ENCODE results near the gene PCF11.
A peak's percentile ranks its signal among the peaks of the same experiment; 100 is the strongest.

PCF11 gene, protein sequence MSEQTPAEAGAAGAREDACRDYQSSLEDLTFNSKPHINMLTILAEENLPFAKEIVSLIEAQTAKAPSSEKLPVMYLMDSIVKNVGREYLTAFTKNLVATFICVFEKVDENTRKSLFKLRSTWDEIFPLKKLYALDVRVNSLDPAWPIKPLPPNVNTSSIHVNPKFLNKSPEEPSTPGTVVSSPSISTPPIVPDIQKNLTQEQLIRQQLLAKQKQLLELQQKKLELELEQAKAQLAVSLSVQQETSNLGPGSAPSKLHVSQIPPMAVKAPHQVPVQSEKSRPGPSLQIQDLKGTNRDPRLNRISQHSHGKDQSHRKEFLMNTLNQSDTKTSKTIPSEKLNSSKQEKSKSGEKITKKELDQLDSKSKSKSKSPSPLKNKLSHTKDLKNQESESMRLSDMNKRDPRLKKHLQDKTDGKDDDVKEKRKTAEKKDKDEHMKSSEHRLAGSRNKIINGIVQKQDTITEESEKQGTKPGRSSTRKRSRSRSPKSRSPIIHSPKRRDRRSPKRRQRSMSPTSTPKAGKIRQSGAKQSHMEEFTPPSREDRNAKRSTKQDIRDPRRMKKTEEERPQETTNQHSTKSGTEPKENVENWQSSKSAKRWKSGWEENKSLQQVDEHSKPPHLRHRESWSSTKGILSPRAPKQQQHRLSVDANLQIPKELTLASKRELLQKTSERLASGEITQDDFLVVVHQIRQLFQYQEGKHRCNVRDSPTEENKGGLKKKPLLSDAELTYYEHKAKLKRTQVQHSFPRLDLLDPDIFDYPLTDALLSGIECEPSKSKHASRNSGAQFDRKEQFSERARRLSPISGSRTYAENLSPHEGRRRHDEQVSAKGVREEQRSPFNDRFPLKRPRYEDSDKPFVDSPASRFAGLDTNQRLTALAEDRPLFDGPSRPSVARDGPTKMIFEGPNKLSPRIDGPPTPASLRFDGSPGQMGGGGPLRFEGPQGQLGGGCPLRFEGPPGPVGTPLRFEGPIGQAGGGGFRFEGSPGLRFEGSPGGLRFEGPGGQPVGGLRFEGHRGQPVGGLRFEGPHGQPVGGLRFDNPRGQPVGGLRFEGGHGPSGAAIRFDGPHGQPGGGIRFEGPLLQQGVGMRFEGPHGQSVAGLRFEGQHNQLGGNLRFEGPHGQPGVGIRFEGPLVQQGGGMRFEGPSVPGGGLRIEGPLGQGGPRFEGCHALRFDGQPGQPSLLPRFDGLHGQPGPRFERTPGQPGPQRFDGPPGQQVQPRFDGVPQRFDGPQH (N-terminal part only)

DNA sequence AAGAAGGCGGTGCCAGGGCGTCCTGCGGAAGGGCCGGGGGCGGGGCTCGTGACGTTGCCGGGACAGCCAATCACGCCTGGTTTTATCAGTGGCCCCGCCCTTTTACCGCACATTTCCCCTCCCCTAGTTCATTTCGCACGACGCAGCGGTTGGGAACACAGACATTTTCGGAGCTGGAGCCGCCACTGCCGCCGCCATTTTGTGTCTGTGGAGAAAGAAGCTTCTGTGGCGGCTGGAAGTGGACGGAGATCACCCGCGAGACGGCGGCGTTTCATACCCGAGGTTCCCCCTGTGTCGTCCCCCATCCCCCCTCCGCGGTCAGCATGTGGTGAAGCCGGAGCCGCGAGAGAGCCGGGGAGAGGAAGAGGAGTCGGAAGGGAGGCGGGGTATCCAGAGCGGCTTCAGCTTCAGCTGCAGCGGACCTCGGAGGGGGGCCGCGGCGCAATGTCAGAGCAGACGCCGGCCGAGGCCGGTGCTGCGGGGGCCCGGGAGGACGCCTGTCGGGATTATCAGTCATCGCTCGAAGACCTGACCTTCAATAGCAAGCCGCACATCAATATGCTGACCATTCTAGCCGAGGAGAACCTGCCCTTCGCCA lies at the start of gene PCF11:
Gene PCF11, plus strand, starts transcription at position 136 of the 598 bp plus-strand sequence. Its CDS starts 309 bp downstream, at position 445.
- Histone ChIP-seq H3K27ac (ENCODE audit: low read depth, low read length) (peak within 1 kb of the TSS; percentile 99), H3K36me3 (ENCODE audit: control insufficient read depth, insufficient read depth, low read length) (no peaks in the 10 kb centered on the region), H3K4me3 (ENCODE audit: low read length) (peak within 1 kb of the TSS; percentile 92), H3K4me1 (ENCODE audit: control insufficient read depth, insufficient read depth, low read length) (peaks cover 11% of the 10 kb centered on the region), H3K27me3 (ENCODE audit: control insufficient read depth, insufficient read depth, low read length) (no peaks in the 10 kb centered on the region), H3K9ac (ENCODE audit: low read length) (peak within 1 kb of the TSS; percentile 98)

DNA sequence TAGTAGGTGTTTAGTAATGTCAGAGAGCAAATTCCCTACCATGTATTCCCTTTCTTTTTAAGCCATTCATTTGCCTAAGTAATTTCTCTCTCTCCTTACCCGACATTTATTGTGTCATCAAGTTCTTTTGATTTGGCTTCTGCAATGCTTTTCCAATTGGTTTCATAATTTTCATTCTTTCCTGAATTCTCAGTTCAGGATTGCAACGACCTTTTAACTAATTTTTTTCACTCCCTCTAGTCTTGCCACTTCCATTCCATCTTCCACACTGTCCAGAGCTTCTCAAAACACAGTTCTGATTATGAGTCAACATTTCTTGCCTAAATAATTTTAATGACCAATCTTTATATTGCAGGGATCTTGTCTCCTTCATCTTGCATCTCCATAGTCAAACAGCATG lies 44.0 kb upstream of the PCF11 start:
- Histone ChIP-seq H3K36me3 (ENCODE audit: control insufficient read depth, insufficient read depth, low read length) (no peaks in the 10 kb centered on the region), H3K9ac (ENCODE audit: low read length) (no peak overlapping the region), H3K27ac (ENCODE audit: low read depth, low read length) (no peak overlapping the region), H3K27me3 (ENCODE audit: control insufficient read depth, insufficient read depth, low read length) (no peaks in the 10 kb centered on the region), H3K4me1 (ENCODE audit: control insufficient read depth, insufficient read depth, low read length) (no peaks in the 10 kb centered on the region), H3K4me3 (ENCODE audit: low read length) (no peak overlapping the region)

GRCh38 chr11:83115026-83115425 lies 41.9 kb upstream of the PCF11 start:
- Histone ChIP-seq H3K9ac (ENCODE audit: low read length) (no peak overlapping the region), H3K36me3 (ENCODE audit: control insufficient read depth, insufficient read depth, low read length) (no peaks in the 10 kb centered on the region), H3K27ac (ENCODE audit: low read depth, low read length) (no peak overlapping the region), H3K4me1 (ENCODE audit: control insufficient read depth, insufficient read depth, low read length) (no peaks in the 10 kb centered on the region), H3K27me3 (ENCODE audit: control insufficient read depth, insufficient read depth, low read length) (no peaks in the 10 kb centered on the region), H3K4me3 (ENCODE audit: low read length) (no peak overlapping the region)

GRCh38 chr11:83115551-83115950 lies 41.4 kb upstream of the PCF11 start:
- no peak overlapping the region for H3K27ac ChIP-seq (ENCODE audit: low read depth, low read length)
- H3K4me1 ChIP-seq (ENCODE audit: control insufficient read depth, insufficient read depth, low read length), result no peaks in the 10 kb centered on the region
- H3K36me3 ChIP-seq (ENCODE audit: control insufficient read depth, insufficient read depth, low read length), result no peaks in the 10 kb centered on the region
- no peak overlapping the region for H3K4me3 ChIP-seq (ENCODE audit: low read length)
- no peak overlapping the region for H3K9ac ChIP-seq (ENCODE audit: low read length)
- no peaks in the 10 kb centered on the region for H3K27me3 ChIP-seq (ENCODE audit: control insufficient read depth, insufficient read depth, low read length)

DNA sequence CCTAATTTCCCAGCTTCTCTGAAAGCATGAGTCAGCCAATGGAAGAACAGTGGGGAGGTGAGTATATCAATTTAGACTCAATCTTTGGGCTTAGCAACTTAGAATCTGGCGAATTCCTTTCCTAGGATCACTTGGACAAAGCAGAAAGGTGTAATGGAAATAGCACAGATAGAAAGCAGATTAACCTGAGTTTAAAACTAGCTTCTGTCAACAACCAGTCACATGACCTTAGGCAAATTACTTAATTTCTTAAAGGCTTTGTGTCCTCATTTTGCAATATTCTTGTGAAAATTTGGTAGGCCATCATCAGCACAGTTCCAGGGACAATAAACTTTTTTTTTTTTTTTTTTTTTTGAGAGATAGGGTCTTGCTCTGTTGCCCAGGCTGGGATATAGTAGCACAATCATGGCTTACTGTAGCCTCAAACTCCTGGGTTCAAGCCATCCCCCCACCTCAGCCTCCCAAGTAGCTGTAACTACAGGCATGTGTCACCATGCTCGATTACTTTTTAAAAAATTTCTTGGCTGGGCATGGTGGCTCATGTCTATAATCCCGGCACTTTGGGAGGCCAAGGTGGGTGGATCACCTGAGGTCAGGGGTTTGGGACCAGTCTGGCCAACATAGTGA lies 40.8 kb upstream of the PCF11 start:
- H3K4me1 ChIP-seq (ENCODE audit: control insufficient read depth, insufficient read depth, low read length), result no peaks in the 10 kb centered on the region
- no peak overlapping the region for H3K4me3 ChIP-seq (ENCODE audit: low read length)
- H3K9ac ChIP-seq (ENCODE audit: low read length), result no peak overlapping the region
- no peak overlapping the region for H3K27ac ChIP-seq (ENCODE audit: low read depth, low read length)
- H3K36me3 ChIP-seq (ENCODE audit: control insufficient read depth, insufficient read depth, low read length), result no peaks in the 10 kb centered on the region
- no peaks in the 10 kb centered on the region for H3K27me3 ChIP-seq (ENCODE audit: control insufficient read depth, insufficient read depth, low read length)

DNA sequence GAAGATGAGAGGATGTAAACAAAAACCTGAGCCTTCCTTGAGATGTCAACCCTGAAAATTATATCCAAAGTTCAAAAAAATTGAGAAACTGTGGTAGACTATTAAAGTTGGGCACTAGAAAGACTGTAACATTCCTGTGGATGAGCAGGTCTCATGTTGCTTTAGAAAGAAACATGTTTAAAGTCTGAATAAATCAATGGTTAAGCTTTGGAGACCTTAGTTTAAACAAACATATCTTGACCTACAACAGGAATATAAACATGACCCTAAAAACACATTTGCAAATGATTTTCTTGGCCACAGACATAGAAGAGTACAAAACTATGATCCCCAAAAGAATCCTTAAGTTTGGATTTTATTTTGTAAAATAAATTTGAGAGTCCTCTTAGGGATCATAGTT lies 38.1 kb upstream of the PCF11 start:
- H3K4me1 ChIP-seq (ENCODE audit: control insufficient read depth, insufficient read depth, low read length), result no peaks in the 10 kb centered on the region
- no peak overlapping the region for H3K4me3 ChIP-seq (ENCODE audit: low read length)
- no peaks in the 10 kb centered on the region for H3K36me3 ChIP-seq (ENCODE audit: control insufficient read depth, insufficient read depth, low read length)
- H3K27me3 ChIP-seq (ENCODE audit: control insufficient read depth, insufficient read depth, low read length), result no peaks in the 10 kb centered on the region
- H3K27ac ChIP-seq (ENCODE audit: low read depth, low read length), result no peak overlapping the region
- H3K9ac ChIP-seq (ENCODE audit: low read length), result no peak overlapping the region

- no peak overlapping the region for H3K4me3 ChIP-seq (ENCODE audit: low read length)
Observed at GRCh38 chr11:83119216-83119615, 37.7 kb upstream of the PCF11 start.

GRCh38 chr11:83120327-83120726 lies 36.6 kb upstream of the PCF11 start:
- no peak overlapping the region for H3K4me3 ChIP-seq (ENCODE audit: low read length)
- H3K27ac ChIP-seq (ENCODE audit: low read depth, low read length), result no peak overlapping the region
- no peak overlapping the region for H3K9ac ChIP-seq (ENCODE audit: low read length)
- H3K36me3 ChIP-seq (ENCODE audit: control insufficient read depth, insufficient read depth, low read length), result no peaks in the 10 kb centered on the region
- no peaks in the 10 kb centered on the region for H3K27me3 ChIP-seq (ENCODE audit: control insufficient read depth, insufficient read depth, low read length)
- H3K4me1 ChIP-seq (ENCODE audit: control insufficient read depth, insufficient read depth, low read length), result no peaks in the 10 kb centered on the region

More at GRCh38 chr11:83119216-83119615, 37.7 kb upstream of the PCF11 start:
- Histone ChIP-seq H3K36me3 (ENCODE audit: control insufficient read depth, insufficient read depth, low read length) (no peaks in the 10 kb centered on the region), H3K27ac (ENCODE audit: low read depth, low read length) (no peak overlapping the region), H3K27me3 (ENCODE audit: control insufficient read depth, insufficient read depth, low read length) (no peaks in the 10 kb centered on the region), H3K4me1 (ENCODE audit: control insufficient read depth, insufficient read depth, low read length) (no peaks in the 10 kb centered on the region), H3K9ac (ENCODE audit: low read length) (no peak overlapping the region)

DNA sequence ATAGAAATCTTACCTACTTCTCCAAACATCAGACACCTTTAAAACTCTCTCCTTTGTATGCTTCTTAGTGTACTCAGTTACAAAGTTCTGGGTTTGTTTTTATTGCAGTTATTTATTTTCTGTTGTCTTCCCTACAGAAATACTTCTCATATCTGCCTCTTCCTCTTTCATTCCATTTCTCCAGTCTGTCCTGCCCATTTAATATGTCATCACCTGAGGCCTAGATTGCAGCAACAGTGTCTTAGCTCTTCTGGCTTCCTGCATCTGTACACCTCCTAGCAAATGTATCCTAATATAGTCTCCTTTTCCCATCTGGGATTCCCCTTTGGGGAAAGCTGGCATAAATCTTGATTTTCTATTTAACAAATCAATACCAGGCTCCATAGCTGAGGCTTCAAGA lies 34.9 kb upstream of the PCF11 start:
- Histone ChIP-seq H3K36me3 (ENCODE audit: control insufficient read depth, insufficient read depth, low read length) (no peaks in the 10 kb centered on the region), H3K27ac (ENCODE audit: low read depth, low read length) (no peak overlapping the region), H3K4me3 (ENCODE audit: low read length) (no peak overlapping the region), H3K27me3 (ENCODE audit: control insufficient read depth, insufficient read depth, low read length) (no peaks in the 10 kb centered on the region), H3K9ac (ENCODE audit: low read length) (no peak overlapping the region), H3K4me1 (ENCODE audit: control insufficient read depth, insufficient read depth, low read length) (no peaks in the 10 kb centered on the region)

- Histone ChIP-seq H3K9ac (ENCODE audit: low read length) (no peak overlapping the region), H3K36me3 (ENCODE audit: control insufficient read depth, insufficient read depth, low read length) (no peaks in the 10 kb centered on the region), H3K4me1 (ENCODE audit: control insufficient read depth, insufficient read depth, low read length) (no peaks in the 10 kb centered on the region), H3K27ac (ENCODE audit: low read depth, low read length) (no peak overlapping the region), H3K27me3 (ENCODE audit: control insufficient read depth, insufficient read depth, low read length) (no peaks in the 10 kb centered on the region), H3K4me3 (ENCODE audit: low read length) (no peak overlapping the region)
Observed at GRCh38 chr11:83122766-83123165, 34.2 kb upstream of the PCF11 start.

- Histone ChIP-seq H3K27me3 (ENCODE audit: control insufficient read depth, insufficient read depth, low read length) (no peaks in the 10 kb centered on the region), H3K4me1 (ENCODE audit: control insufficient read depth, insufficient read depth, low read length) (no peaks in the 10 kb centered on the region), H3K36me3 (ENCODE audit: control insufficient read depth, insufficient read depth, low read length) (no peaks in the 10 kb centered on the region), H3K4me3 (ENCODE audit: low read length) (no peak overlapping the region), H3K9ac (ENCODE audit: low read length) (no peak overlapping the region), H3K27ac (ENCODE audit: low read depth, low read length) (no peak overlapping the region)
Observed at GRCh38 chr11:83124636-83125424, 32.1 kb upstream of the PCF11 start.
